ENCODE results near the gene PLEKHA4. TPM values are rescaled to one million over a fixed set of nuclear protein-coding genes. Genes with fewer than 3 reads are reported as not detected.

PLEKHA4 gene
- total and polyA plus RNA-seq, 9 of the 15 experiments (the other 6 are each of a cell fraction or from before 2014, with no cell fraction given): 0.07 to 30.8 (median 11.4) TPM

GRCh38 chr19:48881741-48882657 is 13.6 kb upstream of the PLEKHA4 start (continued):
- TF ChIP-seq RREB1 (CRISPR knock-in tag; IDR thresholded peaks at IDR 0.05): no peak
- TF ChIP-seq ZNF175 (CRISPR knock-in tag; IDR thresholded peaks at IDR 0.05; ENCODE audit: low read depth): peak; percentile 93
- TF ChIP-seq HSF4 (CRISPR knock-in tag; IDR thresholded peaks at IDR 0.05; ENCODE audit: borderline replicate concordance): peak; percentile 95
- peak; percentile 95 for TF ChIP-seq ZNF583 (CRISPR knock-in tag; IDR thresholded peaks at IDR 0.05)
- peak; percentile 99 for TF ChIP-seq DMBX1 (CRISPR knock-in tag; IDR thresholded peaks at IDR 0.05; ENCODE audit: borderline replicate concordance)
- peak; percentile 83 for TF ChIP-seq ZNF354B (CRISPR knock-in tag; IDR thresholded peaks at IDR 0.05)
- TF ChIP-seq ZBTB34 (CRISPR knock-in tag; IDR thresholded peaks at IDR 0.05): peak; percentile 84; the same call in 1 of the 2 replicates
- TF ChIP-seq CHAMP1 (IDR thresholded peaks at IDR 0.05): no peak
- no peak; the same call in 1 of the 2 replicates for TF ChIP-seq HBP1 (CRISPR knock-in tag; IDR thresholded peaks at IDR 0.05)
- TF ChIP-seq HINFP (tag; conservative IDR thresholded peaks at IDR 0.05; ENCODE audit: low read depth): peak; percentile 88
- peak in 1 of 3 experiments; percentile 57 for TF ChIP-seq YY1 (IDR thresholded peaks at IDR 0.05; ENCODE audit: borderline replicate concordance in 1 of 3, control insufficient read depth in 1 of 3, extremely low read depth in 1 of 3, insufficient read depth in 3 of 3, insufficient read length in 1 of 3, insufficient replicate concordance in 2 of 3, low read depth in 1 of 3, low read length in 2 of 3)
